Panc1 (cell line): ENCODE results near the gene FGF23. TPM values are rescaled to one million over a fixed set of nuclear protein-coding genes. Genes with fewer than 3 reads are reported as not detected.

Experiments used
- ATAC-seq: fragments of 200-7000 bp; cut with Tn5 transposase; 2 replicates; pipeline ENCODE4 v1.9.1; 2020; ENCODE audit warnings: mild to moderate bottlenecking, moderate library complexity
- BruUV-seq: library from RNA; stranded (reverse); fragments of 400-500 nt; replicated peaks from 2 replicates; lab custom pipeline; 2021; lab: Mats Ljungman, UMichigan
- CTCF ChIA-PET: fragments of 300-600 bp; sonication (Branson Sonifier 250); formaldehyde crosslinking; loops from one replicate; lab custom pipeline; 2022; ENCODE audit warnings: antibody characterized with exemption; lab: Charles Lee
- POLR2A ChIA-PET: fragments of 300-600 bp; sonication (Branson Sonifier 250); formaldehyde crosslinking; loops from one replicate; lab custom pipeline; 2022; ENCODE audit warnings: antibody characterized with exemption; lab: Charles Lee
- DNase-seq: peaks from one replicate; pipeline ENCODE4 v3.0.0-alpha.2; 2010; ENCODE audit warnings: low read depth, low spot score
- H3K27ac ChIP-seq: 2 replicates; pipeline ENCODE4 v1.5.1; 2011; ENCODE audit warnings: mild to moderate bottlenecking, low read length, inconsistent platforms
- H3K27me3 ChIP-seq: fragments of 200-500 bp; sonication (Bioruptor generic); 2 replicates; pipeline ENCODE4 v1.6.0; 2014; ENCODE audit warnings: low read length, inconsistent platforms; ENCODE audit not compliant: control insufficient read depth, insufficient read depth
- H3K36me3 ChIP-seq: fragments of 200-500 bp; sonication (Bioruptor generic); 2 replicates; pipeline ENCODE4 v1.5.1; 2014; ENCODE audit warnings: inconsistent platforms, mild to moderate bottlenecking, low read length, moderate library complexity; ENCODE audit not compliant: control insufficient read depth, insufficient read depth
- H3K4me1 ChIP-seq: 2 replicates; pipeline ENCODE4 v1.5.1; 2011; ENCODE audit warnings: inconsistent platforms, mild to moderate bottlenecking, low read length, moderate library complexity; ENCODE audit not compliant: control insufficient read depth, insufficient read depth
- H3K4me3 ChIP-seq, 2 experiments: 2 replicates each; pipeline ENCODE4 v1.5.1; 2011 to 2012; ENCODE audit warnings: low read depth in 2 of 2, low read length in 2 of 2, mild to moderate bottlenecking in 2 of 2, inconsistent platforms in 1 of 2, moderate library complexity in 1 of 2
- H3K9me3 ChIP-seq: fragments of 200-500 bp; sonication (Bioruptor generic); 2 replicates; pipeline ENCODE4 v1.5.1; 2014; ENCODE audit warnings: low read depth, mild to moderate bottlenecking, inconsistent platforms, low read length, moderate library complexity; ENCODE audit not compliant: control insufficient read depth, insufficient read depth
- CTCF ChIP-seq: fragments of 450-650 bp; IDR thresholded peaks from 2 replicates; pipeline ENCODE4 v1.5.1; 2017; ENCODE audit warnings: mild to moderate bottlenecking
- POLR2AphosphoS5 ChIP-seq: IDR thresholded peaks from 2 replicates; pipeline ENCODE4 v1.6.1; 2012; ENCODE audit warnings: mild to moderate bottlenecking, low read depth, low read length, moderate library complexity
- REST ChIP-seq, 2 experiments: IDR thresholded peaks; 2 replicates each; pipeline ENCODE4 v1.6.1; 2011 to 2012; ENCODE audit warnings: low read depth in 2 of 2, control low read depth in 1 of 2, low read length in 1 of 2, mild to moderate bottlenecking in 1 of 2, moderate library complexity in 1 of 2; ENCODE audit not compliant: insufficient read depth in 1 of 2
- SIN3A ChIP-seq: IDR thresholded peaks from 2 replicates; pipeline ENCODE4 v1.6.1; 2012; ENCODE audit warnings: low read depth, mild to moderate bottlenecking, low read length, moderate library complexity, borderline replicate concordance; ENCODE audit not compliant: insufficient read depth
- TCF7L2 ChIP-seq: IDR thresholded peaks from 2 replicates; pipeline ENCODE4 v1.6.1; 2011; ENCODE audit warnings: mild to moderate bottlenecking, low read depth, low read length, inconsistent platforms
- in situ Hi-C: cut with HindIII; loops from 2 replicates; pipeline ENCODE4 v1.10.0; 2016; ENCODE audit warnings: low sequenced_read_pairs, low pct_unique_long_range_greater_than_20kb
- intact Hi-C: fragments of 100-400 bp; cut with micrococcal nuclease; formaldehyde crosslinking; loops from one replicate; pipeline ENCODE4 v1.10.0; 2022; ENCODE audit not compliant: unreplicated experiment
- total RNA-seq: library from RNA; stranded (reverse); gene quantifications from one replicate; pipeline ENCODE4 v1.2.1, GENCODE V29; 2021; ENCODE audit not compliant: unreplicated experiment

Gene FGF23
- total RNA-seq, 1 experiment from 2014 or later: not detected

- DNase-seq (no peak), ATAC-seq (no peak)
- intact Hi-C loops: no loop called here
- ChIA-PET POLR2A (no interaction called here), CTCF (no interaction called here)
- TF ChIP-seq TCF7L2 (no peak), SIN3A (no peak), CTCF (no peak), REST (IDR thresholded peaks at IDR 0.05; ENCODE audit: insufficient read depth in 1 of 2, low read depth in 2 of 2, low read length in 1 of 2) (no peak), POLR2AphosphoS5 (no peak)
- no TSS peak for BruUV-seq
- Histone ChIP-seq H3K4me3 (no peak overlapping the region), H3K27ac (no peak overlapping the region), H3K36me3 (no peaks in the 10 kb centered on the region), H3K27me3 (peaks cover 2% of the 10 kb centered on the region), H3K4me1 (no peaks in the 10 kb centered on the region), H3K9me3 (no peaks in the 10 kb centered on the region)
- in situ Hi-C loops: no loop called here
Observed at GRCh38 chr12:4416276-4416675, 36.8 kb upstream of the FGF23 start.

GRCh38 chr12:4412465-4412864, 33.0 kb upstream of the FGF23 start:
- TF ChIP-seq REST (IDR thresholded peaks at IDR 0.05; ENCODE audit: insufficient read depth in 1 of 2, low read depth in 2 of 2, low read length in 1 of 2): no peak
- TF ChIP-seq POLR2AphosphoS5: no peak
- no peak for TF ChIP-seq CTCF
- no peak for TF ChIP-seq TCF7L2
- TF ChIP-seq SIN3A: no peak
- POLR2A ChIA-PET: no interaction called here
- H3K27me3 ChIP-seq: peaks cover 2% of the 10 kb centered on the region

More at GRCh38 chr12:4412465-4412864, 33.0 kb upstream of the FGF23 start:
- CTCF ChIA-PET: no interaction called here
- no peak for DNase-seq
- no peaks in the 10 kb centered on the region for H3K4me1 ChIP-seq
- no peak for ATAC-seq
- no peak overlapping the region for H3K27ac ChIP-seq
- H3K9me3 ChIP-seq: no peaks in the 10 kb centered on the region
- no peaks in the 10 kb centered on the region for H3K36me3 ChIP-seq
- in situ Hi-C loops: no loop called here
- H3K4me3 ChIP-seq: no peak overlapping the region
- intact Hi-C loops: no loop called here
- BruUV-seq: no TSS peak
